H1 (cell line): ENCODE measurements around the gene COL8A2. TPM values are rescaled to one million over a fixed set of nuclear protein-coding genes. Genes with fewer than 3 reads are reported as not detected.

Experiments used
- CTCF ChIA-PET: fragments of 300-600 bp; sonication (Branson Sonifier 250); formaldehyde crosslinking; loops from one replicate; lab custom pipeline; 2021; ENCODE audit not compliant: partially characterized antibody; lab: Charles Lee
- POLR2A ChIA-PET: fragments of 300-600 bp; sonication (Branson Sonifier 250); formaldehyde crosslinking; loops from one replicate; lab custom pipeline; 2021; ENCODE audit warnings: inconsistent platforms; ENCODE audit not compliant: partially characterized antibody; lab: Charles Lee
- DNase-seq, 2 experiments: peaks; one replicate each; pipeline versions ENCODE4 v3.0.0 to v3.0.0-alpha.2; 2010 to 2022; ENCODE audit warnings: low spot score in 2 of 2, low read depth in 1 of 2, mixed read lengths in 1 of 2
- FAIRE-seq: peaks from 2 replicates; lab custom pipeline; 2011; peaks lifted over from hg19 to GRCh38; lab: Jason Lieb, UNC
- H2AFZ ChIP-seq: 2 replicates; pipeline ENCODE4 v1.8.1; 2012; ENCODE audit warnings: low read length, inconsistent platforms
- H2AK5ac ChIP-seq: 2 replicates; pipeline ENCODE4 v1.6.1; 2013; ENCODE audit warnings: low read depth, low read length
- H2BK120ac ChIP-seq: replicated peaks from 2 replicates; pipeline ENCODE3; 2013; ENCODE audit warnings: low read depth, low read length, inconsistent platforms
- H2BK12ac ChIP-seq: 2 replicates; pipeline ENCODE4 v1.6.1; 2013; ENCODE audit warnings: low read depth, low read length
- H2BK15ac ChIP-seq: 2 replicates; pipeline ENCODE4 v1.6.1; 2013; ENCODE audit warnings: low read length
- H2BK20ac ChIP-seq: 2 replicates; pipeline ENCODE4 v1.6.1; 2013; ENCODE audit warnings: low read length
- H2BK5ac ChIP-seq: 2 replicates; pipeline ENCODE4 v1.6.1; 2013; ENCODE audit warnings: low read depth, low read length
- H3K14ac ChIP-seq: 2 replicates; pipeline ENCODE4 v1.6.1; 2013; ENCODE audit warnings: inconsistent platforms; ENCODE audit not compliant: insufficient read length
- H3K18ac ChIP-seq: 2 replicates; pipeline ENCODE4 v1.6.1; 2013; ENCODE audit warnings: low read length; ENCODE audit errors: extremely low read depth
- H3K23ac ChIP-seq: 2 replicates; pipeline ENCODE4 v1.6.1; 2013; ENCODE audit warnings: inconsistent platforms; ENCODE audit not compliant: insufficient read length
- H3K23me2 ChIP-seq: 2 replicates; pipeline ENCODE4 v1.6.1; 2013; ENCODE audit warnings: low read depth, low read length
- H3K27ac ChIP-seq: 2 replicates; pipeline ENCODE4 v1.6.1; 2011; ENCODE audit warnings: low read depth, low read length, inconsistent platforms
- H3K27me3 ChIP-seq, 4 experiments: replicated peaks in 1 of 4; 1 replicate in 1 of 4; 2 replicates in 3 of 4; pipeline versions ENCODE4 v1.6.1 to v1.8.1; 2011 to 2013; ENCODE audit warnings: low read length in 3 of 4, mild to moderate bottlenecking in 3 of 4, inconsistent platforms in 2 of 4, mixed read lengths in 2 of 4, moderate library complexity in 1 of 4; ENCODE audit not compliant: control insufficient read depth in 3 of 4, insufficient read depth in 3 of 4; ENCODE audit errors: extremely low read depth in 1 of 4
- H3K36me3 ChIP-seq, 4 experiments: 2 replicates each; pipeline versions ENCODE4 v1.6.1 to v1.8.1; 2011 to 2013; ENCODE audit warnings: mild to moderate bottlenecking in 4 of 4, low read length in 3 of 4, moderate library complexity in 2 of 4, control low read depth in 1 of 4, inconsistent platforms in 1 of 4; ENCODE audit not compliant: insufficient read depth in 4 of 4, control insufficient read depth in 2 of 4
- H3K4ac ChIP-seq: replicated peaks from 2 replicates; pipeline ENCODE3; 2013; ENCODE audit warnings: low read length, low read depth, mixed read lengths, inconsistent platforms; ENCODE audit not compliant: insufficient read length
- H3K4me1 ChIP-seq, 4 experiments: replicated peaks in 1 of 4; 1 replicate in 1 of 4; 2 replicates in 3 of 4; pipeline versions ENCODE4 v1.6.1 to v1.8.1; 2011 to 2013; ENCODE audit warnings: low read length in 3 of 4, inconsistent platforms in 2 of 4, mixed read lengths in 1 of 4; ENCODE audit not compliant: insufficient read depth in 4 of 4, control insufficient read depth in 3 of 4
- H3K4me2 ChIP-seq, 2 experiments: 2 replicates each; pipeline versions ENCODE4 v1.6.1 to v1.8.1; 2011 to 2013; ENCODE audit warnings: low read depth in 2 of 2, low read length in 2 of 2, control low read depth in 1 of 2, inconsistent platforms in 1 of 2, mild to moderate bottlenecking in 1 of 2; ENCODE audit not compliant: insufficient read depth in 1 of 2
- H3K4me3 ChIP-seq, 4 experiments: fragments of 200-600, 300-600 bp in 1 of 4; sonication (generic), shearing (Covaris generic), sonication (Bioruptor Twin) in 1 of 4; 2 replicates each; pipeline versions ENCODE4 v1.5.1 to v1.8.1; 2011 to 2016; ENCODE audit warnings: low read length in 4 of 4, low read depth in 3 of 4, control low read depth in 2 of 4, inconsistent platforms in 2 of 4, mild to moderate bottlenecking in 2 of 4, mixed read lengths in 1 of 4, moderate library complexity in 1 of 4; ENCODE audit not compliant: insufficient read depth in 2 of 4; ENCODE audit errors: extremely low read depth in 1 of 4
- H3K56ac ChIP-seq: replicated peaks from 2 replicates; pipeline ENCODE3; 2013; ENCODE audit warnings: low read depth, mild to moderate bottlenecking, mixed read lengths, low read length, inconsistent platforms; ENCODE audit not compliant: insufficient read length
- H3K79me1 ChIP-seq: 2 replicates; pipeline ENCODE4 v1.6.1; 2013; ENCODE audit warnings: low read depth, low read length, control low read depth
- H3K79me2 ChIP-seq, 2 experiments: 2 replicates each; pipeline versions ENCODE4 v1.6.1 to v1.8.1; 2012 to 2013; ENCODE audit warnings: low read length in 2 of 2, mild to moderate bottlenecking in 2 of 2, inconsistent platforms in 1 of 2; ENCODE audit not compliant: insufficient read depth in 2 of 2, control insufficient read depth in 1 of 2
- H3K9ac ChIP-seq, 4 experiments: replicated peaks in 1 of 4; 1 replicate in 1 of 4; 2 replicates in 3 of 4; pipeline versions ENCODE4 v1.6.1 to v1.8.1; 2011 to 2013; ENCODE audit warnings: low read depth in 3 of 4, low read length in 3 of 4, control low read depth in 2 of 4, mild to moderate bottlenecking in 2 of 4, moderate library complexity in 2 of 4, inconsistent platforms in 1 of 4; ENCODE audit errors: extremely low read depth in 1 of 4
- H3K9me3 ChIP-seq, 2 experiments: 2 replicates each; pipeline versions ENCODE4 v1.6.1 to v1.8.1; 2012 to 2013; ENCODE audit warnings: mild to moderate bottlenecking in 2 of 2, moderate library complexity in 2 of 2, control low read depth in 1 of 2, inconsistent platforms in 1 of 2, low read depth in 1 of 2, low read length in 1 of 2, mixed read lengths in 1 of 2; ENCODE audit not compliant: insufficient read depth in 2 of 2
- H4K20me1 ChIP-seq, 2 experiments: replicated peaks in 1 of 2; 2 replicates each; pipeline versions ENCODE3 to v1.8.1; 2011 to 2013; ENCODE audit warnings: inconsistent platforms in 2 of 2, low read length in 2 of 2, mild to moderate bottlenecking in 1 of 2; ENCODE audit not compliant: insufficient read depth in 2 of 2, control insufficient read depth in 1 of 2
- H4K5ac ChIP-seq: 2 replicates; pipeline ENCODE4 v1.6.1; 2013; ENCODE audit warnings: low read length, low read depth, mixed read lengths, inconsistent platforms; ENCODE audit not compliant: insufficient read length
- H4K8ac ChIP-seq: 2 replicates; pipeline ENCODE4 v1.8.0; 2013; ENCODE audit warnings: mild to moderate bottlenecking, moderate library complexity, low read length, inconsistent platforms; ENCODE audit not compliant: insufficient read depth; ENCODE audit errors: extremely low read depth
- H4K91ac ChIP-seq: replicated peaks from 2 replicates; pipeline ENCODE3; 2013; ENCODE audit warnings: low read length, mixed read lengths, inconsistent platforms; ENCODE audit not compliant: insufficient read length
- CBX5 ChIP-seq: fragments of 300-800, 300-1000 bp; sonication (generic); IDR thresholded peaks from 2 replicates; pipeline ENCODE4 v1.7.1; 2016; ENCODE audit warnings: antibody characterized with exemption, low read length, low read depth
- CEBPB ChIP-seq: IDR thresholded peaks from 2 replicates; pipeline ENCODE4 v1.6.1; 2012; ENCODE audit warnings: low read depth, low read length
- EGR1 ChIP-seq: IDR thresholded peaks from 2 replicates; pipeline ENCODE4 v1.6.1; 2011; ENCODE audit warnings: low read depth, low read length, borderline replicate concordance
- GABPA ChIP-seq: IDR thresholded peaks from 2 replicates; pipeline ENCODE4 v1.6.1; 2011; ENCODE audit warnings: mild to moderate bottlenecking, low read length, moderate library complexity, borderline replicate concordance; ENCODE audit not compliant: insufficient read depth
- KDM4A ChIP-seq: IDR thresholded peaks from one replicate; pipeline ENCODE4 v1.7.1; 2012; ENCODE audit warnings: low read depth, mild to moderate bottlenecking, moderate library complexity, low read length, inconsistent platforms; ENCODE audit not compliant: severe bottlenecking
- KDM5A ChIP-seq: fragments of 200-600 bp; IDR thresholded peaks from 2 replicates; pipeline ENCODE4 v1.7.1; 2012; ENCODE audit warnings: mild to moderate bottlenecking, low read length, inconsistent platforms, mixed read lengths
- MAFK ChIP-seq: IDR thresholded peaks from 2 replicates; pipeline ENCODE4 v1.6.1; 2012; ENCODE audit warnings: low read depth, mild to moderate bottlenecking, improper control_type of control experiment, low read length
- NANOG ChIP-seq: IDR thresholded peaks from 2 replicates; pipeline ENCODE4 v1.6.1; 2011; ENCODE audit warnings: low read length, low read depth, mild to moderate bottlenecking, inconsistent platforms; ENCODE audit not compliant: insufficient read depth, poor library complexity, severe bottlenecking
- SAP30 ChIP-seq: fragments of 300-600 bp; sonication (generic); IDR thresholded peaks from 2 replicates; pipeline ENCODE4 v1.7.1; 2012; ENCODE audit warnings: low read length, moderate library complexity, mild to moderate bottlenecking, inconsistent platforms; ENCODE audit not compliant: insufficient read depth, insufficient replicate concordance
- SP2 ChIP-seq: IDR thresholded peaks from 2 replicates; pipeline ENCODE4 v1.6.1; 2012; ENCODE audit warnings: mild to moderate bottlenecking, low read length, inconsistent platforms
- TAF7 ChIP-seq: optimal IDR thresholded peaks from 2 replicates; pipeline ENCODE3; 2011; ENCODE audit warnings: low read depth, mild to moderate bottlenecking, inconsistent platforms, low read length, moderate library complexity, borderline replicate concordance
- WGBS, 2 experiments: shearing (Covaris generic) in 1 of 2; methylation state at CpG; one replicate each; pipeline versions ENCODE4 v1.1.6 to v1.1.7; 2013 to 2015; ENCODE audit warnings: low lambda C conversion rate in 2 of 2, mixed read lengths in 2 of 2, inconsistent platforms in 1 of 2, low coverage in 1 of 2, missing lambda C conversion rate in 1 of 2; ENCODE audit not compliant: insufficient replicate concordance in 2 of 2, insufficient coverage in 1 of 2, insufficient read length in 1 of 2; ENCODE audit errors: extremely low coverage in 1 of 2, missing lambda C conversion rate in 1 of 2; 5-methylcytosine and 5-hydroxymethylcytosine counted together
- polyA plus RNA-seq, 7 experiments: library from polyadenylated mRNA; depleted of rRNA in 3 of 7; stranded (reverse) in 5 of 7; unstranded in 2 of 7; fragments of >200 nt in 5 of 7; fragments of 200-250 nt in 2 of 7; gene quantifications; 1 replicate in 5 of 7; 2 replicates in 1 of 7; 4 replicates in 1 of 7; pipeline versions ENCODE4 v1.2.1 to v1.2.3, GENCODE V29; 2011 to 2013; ENCODE audit warnings: missing spikeins in 2 of 7, mixed read lengths in 2 of 7
- total RNA-seq: library from RNA; stranded (reverse); fragmentation: NEBNext Ultra II Directional; extraction: Animal tissue kit (Norgen Biotek cat#: 25700); gene quantifications from 2 replicates; pipeline ENCODE4 v1.2.1, GENCODE V29; 2021
- TF ChIP-seq, protein P1 (sequence below): IDR thresholded peaks from 2 replicates; pipeline ENCODE4 v1.6.1; 2012; ENCODE audit warnings: inconsistent platforms

COL8A2 gene
- total and polyA plus RNA-seq, 2 of the 8 experiments (the other 6 are each of a cell fraction or from before 2014, with no cell fraction given): 2.1 to 2.8 TPM

DNA sequence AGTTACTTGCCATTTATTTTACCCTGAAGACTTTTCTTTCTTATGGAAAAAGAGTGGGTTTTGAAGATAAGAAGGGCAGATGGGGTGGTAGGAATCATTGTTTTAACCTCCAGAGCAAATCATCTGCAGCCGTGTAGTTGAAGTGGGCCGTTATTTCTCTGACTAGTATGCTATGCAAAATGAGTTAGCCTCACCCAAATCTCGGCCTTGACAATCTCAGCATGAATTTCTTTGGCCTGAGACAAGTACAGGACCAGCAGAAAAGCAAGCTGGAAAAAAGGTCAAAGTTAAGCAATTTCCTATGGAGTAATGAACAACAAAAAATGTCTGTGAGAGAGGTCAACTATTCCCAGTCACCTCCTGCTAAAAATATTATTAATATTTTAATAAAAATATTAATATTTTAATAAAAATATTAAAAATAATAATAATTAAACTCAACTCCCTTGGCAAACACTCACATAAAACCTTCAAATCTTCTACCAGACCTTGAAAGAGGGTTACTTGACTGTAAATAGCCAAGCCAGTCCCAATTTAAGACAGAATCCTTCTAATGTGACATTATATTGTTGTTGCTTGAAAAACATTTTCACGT, 47.9 kb downstream of the COL8A2 start:
- DNase-seq: no peak
- no peak overlapping the region for H4K5ac ChIP-seq
- H3K79me2 ChIP-seq: no peaks in the 10 kb centered on the region
- no peak overlapping the region for H2BK15ac ChIP-seq
- no peaks in the 10 kb centered on the region for H3K27me3 ChIP-seq
- H2AK5ac ChIP-seq: no peak overlapping the region
- no peak overlapping the region for H4K8ac ChIP-seq
- no peak overlapping the region for H2BK12ac ChIP-seq
- no peaks in the 10 kb centered on the region for H3K4me1 ChIP-seq
- H3K4ac ChIP-seq: no peak overlapping the region
- no peak overlapping the region for H4K91ac ChIP-seq
- no peak overlapping the region for H2BK20ac ChIP-seq
- H3K36me3 ChIP-seq: no peaks in the 10 kb centered on the region
- H2BK120ac ChIP-seq: no peak overlapping the region
- CTCF ChIA-PET: no interaction called here
- H4K20me1 ChIP-seq: no peaks in the 10 kb centered on the region
- H3K18ac ChIP-seq: no peak overlapping the region
- no peak overlapping the region for H3K4me2 ChIP-seq
- H3K56ac ChIP-seq: no peak overlapping the region
- 0 out of 2 replicates have a peak, but pooled peaks cover 1% of the 10 kb centered on the region for H3K23me2 ChIP-seq
- H3K27ac ChIP-seq: no peak overlapping the region
- H3K4me3 ChIP-seq: no peak overlapping the region
- no peaks in the 10 kb centered on the region for H3K9me3 ChIP-seq
- TF ChIP-seq KDM5A (no peak), EGR1 (no peak), MAFK (no peak), CEBPB (no peak), KDM4A (no peak), SP2 (no peak), GABPA (no peak), NANOG (no peak), CBX5 (no peak), TAF7 (no peak), SAP30 (no peak)
- TF ChIP-seq, protein P1, sequence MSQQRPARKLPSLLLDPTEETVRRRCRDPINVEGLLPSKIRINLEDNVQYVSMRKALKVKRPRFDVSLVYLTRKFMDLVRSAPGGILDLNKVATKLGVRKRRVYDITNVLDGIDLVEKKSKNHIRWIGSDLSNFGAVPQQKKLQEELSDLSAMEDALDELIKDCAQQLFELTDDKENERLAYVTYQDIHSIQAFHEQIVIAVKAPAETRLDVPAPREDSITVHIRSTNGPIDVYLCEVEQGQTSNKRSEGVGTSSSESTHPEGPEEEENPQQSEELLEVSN: no peak
- TF ChIP-seq, all 59 proteins: peak for 0
- Histone ChIP-seq H3K79me1 (no peaks in the 10 kb centered on the region), H3K9ac (no peak overlapping the region), H3K14ac (no peak overlapping the region), H2BK5ac (no peak overlapping the region), H3K23ac (no peak overlapping the region), H2AFZ (no peak overlapping the region)
- FAIRE-seq: no peak
- WGBS, 2 experiments: 89% methylated on average over 4 of the region's 4 CpGs; no CpG with 5 or more reads in 1 of the 2 experiments
- POLR2A ChIA-PET: no interaction called here
